Measurements from ENCODE around the gene ANO10. TPM values are rescaled to one million over a fixed set of nuclear protein-coding genes. Genes with fewer than 3 reads are reported as not detected.
"Not testable (repeated sequence)": the region's sequence is repeated elsewhere in the genome, so short reads cannot be mapped to it uniquely, and the experiment has no call there.

ANO10 gene
- polyA plus RNA-seq, 1 donor from 2014 or later: 5.8 TPM

- Mint-ChIP-seq H3K4me1 (peaks cover 0 to 4% (median 0%) of the 10 kb centered on the region in 3 donors), H3K4me3 (no peak overlapping the region), H3K27me3 (no peaks in the 10 kb centered on the region), H3K27ac (no peak overlapping the region), H3K36me3 (peaks cover 3% of the 10 kb centered on the region), H3K9me3 (peaks cover 0 to under 1% (median 0%) of the 10 kb centered on the region in 3 donors)
Observed at GRCh38 chr3:43497905-43498365, 123.9 kb downstream of the ANO10 start.

DNA sequence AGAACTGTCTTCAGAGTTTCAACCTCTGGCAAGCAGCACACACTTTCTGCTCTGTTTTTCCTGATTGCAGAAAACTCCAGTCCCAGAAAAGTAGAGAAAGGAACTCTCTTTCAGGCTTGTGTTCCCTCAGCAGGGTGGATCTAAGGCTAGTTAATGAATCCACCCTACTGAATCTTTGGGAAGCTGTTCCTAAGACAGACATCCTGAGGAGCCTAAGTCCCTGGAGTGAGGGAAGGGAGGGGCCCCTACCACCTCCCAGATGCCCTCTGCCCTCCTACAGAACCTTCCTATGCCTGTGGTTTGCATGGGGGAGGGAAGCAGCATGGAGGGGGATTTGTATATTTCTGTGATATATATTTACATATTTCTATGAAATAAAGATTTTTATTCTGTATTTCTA is 124.4 kb downstream of the ANO10 start:
- Mint-ChIP-seq H3K27ac (no peak overlapping the region), H3K36me3 (peaks cover 3% of the 10 kb centered on the region), H3K27me3 (no peaks in the 10 kb centered on the region), H3K4me3 (no peak overlapping the region), H3K4me1 (peaks cover 0 to 4% (median 0%) of the 10 kb centered on the region in 3 donors), H3K9me3 (peaks cover 0 to 2% (median 0%) of the 10 kb centered on the region in 3 donors)

GRCh38 chr3:43496740-43497375 is 125.0 kb downstream of the ANO10 start:
- Mint-ChIP-seq H3K36me3 (peaks cover 3% of the 10 kb centered on the region), H3K27ac (peak overlapping the region in 1 of 3 donors; percentile 27), H3K27me3 (no peaks in the 10 kb centered on the region), H3K9me3 (peaks cover 0 to 2% (median 0%) of the 10 kb centered on the region in 3 donors), H3K4me3 (no peak overlapping the region), H3K4me1 (peaks cover 0 to 4% (median 0%) of the 10 kb centered on the region in 3 donors)

DNA sequence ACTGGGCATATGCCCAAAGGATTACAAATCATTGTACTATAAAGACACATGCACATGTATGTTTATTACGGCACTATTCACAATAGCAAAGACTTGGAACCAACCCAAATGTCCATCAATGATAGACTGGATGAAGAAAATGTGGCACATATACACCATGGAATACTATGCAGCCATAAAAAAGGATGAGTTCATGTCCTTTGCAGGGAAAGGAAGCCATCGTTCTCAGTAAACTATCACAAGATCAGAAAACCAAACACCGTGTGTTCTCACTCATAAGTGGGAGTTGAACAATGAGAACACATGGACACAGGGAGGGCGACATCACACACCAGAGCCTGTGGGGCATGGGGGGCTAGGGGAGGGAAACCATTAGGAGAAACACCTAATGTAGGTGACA is 128.9 kb downstream of the ANO10 start:
- H3K27me3 Mint-ChIP-seq, H3K4me3 Mint-ChIP-seq, H3K4me1 Mint-ChIP-seq, H3K27ac Mint-ChIP-seq, H3K9me3 Mint-ChIP-seq, H3K36me3 Mint-ChIP-seq: not testable (repeated sequence)

- not testable (repeated sequence) for H3K36me3 Mint-ChIP-seq, H3K4me3 Mint-ChIP-seq, H3K27me3 Mint-ChIP-seq, H3K9me3 Mint-ChIP-seq, H3K27ac Mint-ChIP-seq, H3K4me1 Mint-ChIP-seq
Observed at GRCh38 chr3:43491807-43492206, 130.0 kb downstream of the ANO10 start.

DNA sequence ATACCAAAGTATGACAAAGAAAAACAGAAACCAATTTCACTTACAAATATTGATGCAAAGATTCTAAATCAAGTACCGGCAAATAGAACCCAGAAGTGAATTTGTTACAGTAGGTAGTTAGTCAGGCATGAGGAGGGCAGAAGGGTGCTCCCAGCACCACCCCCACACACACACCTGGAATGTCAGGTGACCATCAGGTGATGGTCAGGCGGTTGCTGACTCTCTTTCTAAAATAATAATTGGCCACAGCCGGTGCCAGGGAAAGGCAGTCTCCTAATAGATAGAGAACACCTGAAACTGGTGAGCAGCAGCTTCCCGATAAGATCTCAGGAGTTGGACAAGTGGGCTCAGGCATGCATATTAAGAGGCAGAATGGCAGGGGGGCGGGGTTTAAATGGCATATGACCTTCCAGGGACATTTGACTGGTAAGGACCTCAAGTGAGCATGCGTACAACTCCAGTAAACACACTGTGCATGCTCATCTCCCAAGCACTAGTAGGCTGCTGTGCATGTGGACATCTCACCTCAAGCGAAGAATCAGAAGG is 131.1 kb downstream of the ANO10 start:
- Mint-ChIP-seq H3K27ac (no peak overlapping the region), H3K9me3 (peaks cover 0 to 5% (median 2%) of the 10 kb centered on the region in 3 donors), H3K27me3 (no peaks in the 10 kb centered on the region), H3K4me1 (peaks cover 0 to 3% (median 0%) of the 10 kb centered on the region in 3 donors), H3K4me3 (no peak overlapping the region), H3K36me3 (peaks cover 3% of the 10 kb centered on the region)

DNA sequence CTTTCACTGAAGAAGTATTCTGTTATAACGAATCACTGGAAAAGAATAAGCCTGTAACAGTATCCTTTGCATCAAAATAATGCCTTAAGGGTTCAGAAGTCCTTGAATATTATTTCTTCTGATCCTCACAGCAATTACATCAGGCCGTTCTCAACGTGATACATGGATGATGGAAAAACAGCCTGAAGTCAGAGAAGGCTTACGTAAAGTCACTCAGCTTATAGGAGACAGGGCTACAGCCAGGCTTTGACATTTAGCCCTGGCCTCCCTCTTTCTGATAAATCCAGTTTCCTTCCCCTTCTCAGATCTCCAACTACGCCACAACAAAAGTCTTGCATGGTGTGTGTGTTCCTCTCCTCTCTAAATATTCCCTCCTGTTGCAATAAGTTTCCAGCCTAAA is 131.9 kb downstream of the ANO10 start:
- Mint-ChIP-seq H3K9me3 (peaks cover 0 to 5% (median 2%) of the 10 kb centered on the region in 3 donors), H3K4me3 (no peak overlapping the region), H3K4me1 (peaks cover 0 to 3% (median 0%) of the 10 kb centered on the region in 3 donors), H3K27ac (no peak overlapping the region), H3K27me3 (no peaks in the 10 kb centered on the region), H3K36me3 (peaks cover 3% of the 10 kb centered on the region)

DNA sequence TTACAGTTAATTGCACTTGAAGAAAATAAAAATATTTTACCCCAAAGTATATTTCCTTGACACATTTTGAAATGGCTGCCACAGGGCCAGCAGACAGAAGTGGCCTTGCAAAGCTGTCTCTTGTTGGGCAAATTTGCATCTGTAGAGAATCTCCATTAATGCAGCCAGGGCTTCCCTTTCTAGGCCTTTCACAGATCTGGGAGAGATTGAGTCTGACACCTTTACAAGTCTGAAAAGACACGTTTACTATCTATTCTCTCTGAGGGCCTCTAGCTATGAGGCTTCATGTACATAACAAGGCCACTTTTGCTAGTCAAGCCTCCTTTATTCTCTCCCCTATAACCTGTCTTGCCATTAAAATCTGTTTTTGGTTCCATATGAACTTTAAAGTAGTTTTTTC is 135.9 kb downstream of the ANO10 start:
- no peaks in the 10 kb centered on the region for H3K27me3 Mint-ChIP-seq
- H3K4me1 Mint-ChIP-seq: peaks cover 0 to under 1% (median 0%) of the 10 kb centered on the region in 3 donors
- H3K4me3 Mint-ChIP-seq: no peak overlapping the region
- no peaks in the 10 kb centered on the region for H3K36me3 Mint-ChIP-seq
- peaks cover 0 to 4% (median 0%) of the 10 kb centered on the region in 3 donors for H3K9me3 Mint-ChIP-seq
- H3K27ac Mint-ChIP-seq: no peak overlapping the region

DNA sequence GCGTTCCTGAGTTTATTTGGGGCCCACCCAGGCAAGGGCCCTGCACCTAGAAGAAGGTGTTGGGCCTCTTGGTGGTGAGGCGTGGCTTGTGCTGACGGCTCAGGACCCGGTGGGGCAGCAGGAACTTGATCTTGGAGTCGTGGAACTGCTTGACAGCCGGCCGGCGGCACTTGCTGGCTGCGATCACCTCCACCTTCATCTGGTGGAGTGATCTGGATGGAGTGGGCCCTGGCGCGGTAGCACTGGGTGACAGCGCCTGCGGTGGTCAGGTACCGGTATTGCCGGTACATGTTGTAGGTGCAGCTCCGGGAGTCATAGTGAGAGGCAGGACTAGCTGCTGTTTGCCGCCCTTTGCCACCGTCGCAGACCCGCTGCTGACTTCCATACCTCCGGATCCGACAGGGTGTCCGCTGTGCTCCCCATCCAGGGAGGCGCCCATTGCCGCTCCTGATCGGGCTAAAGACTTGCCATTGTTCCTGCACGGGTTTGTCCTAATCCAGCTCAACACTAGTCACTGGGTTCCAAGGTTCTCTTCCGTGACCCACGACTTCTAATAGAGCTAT is 136.8 kb downstream of the ANO10 start:
- Mint-ChIP-seq H3K9me3 (peaks cover 0 to 2% (median 0%) of the 10 kb centered on the region in 3 donors), H3K27ac (no peak overlapping the region), H3K4me3 (no peak overlapping the region)

GRCh38 chr3:43481375-43481774 is 140.4 kb downstream of the ANO10 start:
- Mint-ChIP-seq H3K36me3 (peaks cover 5% of the 10 kb centered on the region), H3K4me3 (no peak overlapping the region), H3K9me3 (no peaks in the 10 kb centered on the region), H3K27ac (no peak overlapping the region), H3K27me3 (no peaks in the 10 kb centered on the region), H3K4me1 (no peaks in the 10 kb centered on the region)

More for the DNA sequence above, 136.8 kb downstream of the ANO10 start:
- Mint-ChIP-seq H3K27me3 (no peaks in the 10 kb centered on the region), H3K4me1 (no peaks in the 10 kb centered on the region), H3K36me3 (no peaks in the 10 kb centered on the region)

GRCh38 chr3:43478839-43479238 is 143.0 kb downstream of the ANO10 start:
- not testable (repeated sequence) for H3K36me3 Mint-ChIP-seq, H3K4me1 Mint-ChIP-seq, H3K27me3 Mint-ChIP-seq, H3K4me3 Mint-ChIP-seq, H3K9me3 Mint-ChIP-seq, H3K27ac Mint-ChIP-seq

DNA sequence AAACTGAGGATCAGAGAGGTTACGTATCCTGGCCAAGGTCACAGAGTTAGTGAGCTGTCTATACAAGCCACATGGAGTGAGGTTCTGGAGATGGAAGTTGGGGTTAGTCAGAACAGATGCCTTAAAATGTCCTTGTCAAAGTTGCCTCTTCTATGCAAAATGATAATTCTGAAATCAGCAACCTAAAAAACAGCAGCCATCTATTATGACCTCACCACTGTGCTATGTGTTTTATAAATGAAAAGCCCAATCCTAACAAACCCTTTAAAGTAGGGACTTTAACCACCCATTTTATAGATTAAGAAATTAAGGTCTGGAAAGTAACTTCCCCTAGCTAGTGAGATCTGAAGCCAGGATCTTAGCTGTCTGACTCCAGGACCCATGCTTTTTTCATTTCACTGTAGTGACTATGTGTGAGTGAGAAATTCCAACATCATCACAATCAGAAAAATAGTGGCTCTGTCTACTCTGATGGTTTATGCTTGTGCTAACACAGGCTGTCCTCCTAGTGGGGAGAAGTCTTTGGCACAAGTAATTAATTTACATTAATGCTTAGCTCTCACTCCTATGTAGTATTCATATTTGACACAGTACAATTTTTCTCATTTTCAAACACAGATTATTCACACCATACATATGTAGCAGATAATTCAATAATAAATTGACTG is 143.6 kb downstream of the ANO10 start:
- H3K27me3 Mint-ChIP-seq: no peaks in the 10 kb centered on the region
- H3K4me3 Mint-ChIP-seq: no peak overlapping the region
- no peaks in the 10 kb centered on the region for H3K9me3 Mint-ChIP-seq
- peaks cover 5% of the 10 kb centered on the region for H3K36me3 Mint-ChIP-seq
- H3K27ac Mint-ChIP-seq: peak overlapping the region in 2 of 3 donors; percentile 39 to 76
- no peaks in the 10 kb centered on the region for H3K4me1 Mint-ChIP-seq

DNA sequence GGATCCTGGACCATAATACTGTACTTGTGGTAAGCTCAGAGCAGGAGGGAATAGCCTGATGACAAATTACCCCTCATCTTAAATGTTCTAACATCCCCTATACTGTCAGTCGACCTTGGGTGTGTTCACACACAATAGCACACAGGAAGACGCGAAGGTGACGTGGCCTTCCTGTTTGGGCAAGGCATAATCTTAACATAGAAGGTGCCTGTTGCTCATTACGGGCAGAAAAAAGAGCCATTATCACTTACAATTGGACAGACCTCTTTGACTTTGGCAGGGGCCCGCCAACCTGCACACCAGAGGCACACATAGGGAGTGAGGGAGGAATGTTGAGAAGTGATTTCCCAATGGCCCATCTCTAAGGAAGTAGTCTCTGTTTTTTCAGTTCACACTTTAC is 144.2 kb downstream of the ANO10 start:
- no peaks in the 10 kb centered on the region for H3K9me3 Mint-ChIP-seq
- H3K27me3 Mint-ChIP-seq: no peaks in the 10 kb centered on the region
- H3K27ac Mint-ChIP-seq: peak overlapping the region in 2 of 3 donors; percentile 39 to 76
- peaks cover 5% of the 10 kb centered on the region for H3K36me3 Mint-ChIP-seq
- H3K4me1 Mint-ChIP-seq: no peaks in the 10 kb centered on the region
- no peak overlapping the region for H3K4me3 Mint-ChIP-seq

GRCh38 chr3:43473737-43474136 is 148.1 kb downstream of the ANO10 start:
- no peak overlapping the region for H3K4me3 Mint-ChIP-seq
- H3K27ac Mint-ChIP-seq: no peak overlapping the region
- H3K4me1 Mint-ChIP-seq: no peaks in the 10 kb centered on the region
- no peaks in the 10 kb centered on the region for H3K9me3 Mint-ChIP-seq
- peaks cover 2% of the 10 kb centered on the region for H3K27me3 Mint-ChIP-seq
- peaks cover 3% of the 10 kb centered on the region for H3K36me3 Mint-ChIP-seq

- Mint-ChIP-seq H3K9me3 (no peaks in the 10 kb centered on the region), H3K4me1 (no peaks in the 10 kb centered on the region), H3K27me3 (peaks cover 2% of the 10 kb centered on the region), H3K4me3 (no peak overlapping the region), H3K27ac (no peak overlapping the region), H3K36me3 (peaks cover 3% of the 10 kb centered on the region)
Observed at GRCh38 chr3:43473244-43473643, 148.6 kb downstream of the ANO10 start.
